ENCODE data around the gene KHDC1. TPM values are rescaled to one million over a fixed set of nuclear protein-coding genes. Genes with fewer than 3 reads are reported as not detected.

KHDC1 gene
- polyA plus RNA-seq, 1 donor (not counting 4 experiments of a cell fraction or from before 2014, with no cell fraction given): 0.55 TPM

GRCh38 chr6:73233048-73233447 lies 29.9 kb downstream of the KHDC1 start:
- no peak for DNase-seq (ENCODE audit: low read depth, low spot score)
- H3K9ac ChIP-seq (ENCODE audit: control insufficient read depth, extremely low read depth, insufficient read depth, low read length): no peak overlapping the region
- H3K4me1 ChIP-seq (ENCODE audit: control insufficient read depth, extremely low read depth, insufficient read depth, low read length): peaks cover 21% of the 10 kb centered on the region
- no peak overlapping the region for H3K4me3 ChIP-seq (ENCODE audit: control insufficient read depth in 2 of 3, extremely low read depth in 1 of 3, insufficient read depth in 2 of 3, low read depth in 1 of 3, low read length in 3 of 3)
- H2AFZ ChIP-seq (ENCODE audit: control insufficient read depth, low read length): no peak overlapping the region
- TF ChIP-seq CTCF (optimal IDR thresholded peaks at IDR 0.05 in 1 of 3, IDR thresholded peaks at IDR 0.05 in 1 of 3, conservative IDR thresholded peaks at IDR 0.05 in 1 of 3; ENCODE audit: extremely low read depth in 1 of 3, insufficient read depth in 2 of 3, low read length in 3 of 3) (no peak), EZH2 (IDR thresholded peaks at IDR 0.05; ENCODE audit: low read length) (no peak)
- no peaks in the 10 kb centered on the region for H3K9me1 ChIP-seq (ENCODE audit: control insufficient read depth, extremely low read depth, insufficient read depth, low read length)
- no peaks in the 10 kb centered on the region for H3K27me3 ChIP-seq (ENCODE audit: control insufficient read depth, extremely low read depth, insufficient read depth, low read length)
- H4K20me1 ChIP-seq (ENCODE audit: control insufficient read depth, extremely low read depth, insufficient read depth, low read length): no peaks in the 10 kb centered on the region
- dilution Hi-C loops (cut with MboI; ENCODE audit: extremely low pct_ligation_motif_present, low sequenced_read_pairs): no loop called here
- H3K27ac ChIP-seq (ENCODE audit: control insufficient read depth, insufficient read depth, low read length): no peak overlapping the region
- H3K36me3 ChIP-seq (ENCODE audit: control insufficient read depth in 2 of 2, extremely low read depth in 1 of 2, insufficient read depth in 2 of 2, low read length in 2 of 2): no peaks in the 10 kb centered on the region
- no peak overlapping the region for H3K4me2 ChIP-seq (ENCODE audit: control insufficient read depth, extremely low read depth, insufficient read depth, low read depth, low read length)
- no peaks in the 10 kb centered on the region for H3K79me2 ChIP-seq (ENCODE audit: control insufficient read depth, insufficient read depth, low read length)
- no peak for FAIRE-seq
- no peaks in the 10 kb centered on the region for H3K9me3 ChIP-seq (ENCODE audit: control insufficient read depth, low read depth, low read length)

- TF ChIP-seq EZH2 (IDR thresholded peaks at IDR 0.05; ENCODE audit: low read length): no peak
- TF ChIP-seq CTCF (optimal IDR thresholded peaks at IDR 0.05 in 1 of 3, IDR thresholded peaks at IDR 0.05 in 1 of 3, conservative IDR thresholded peaks at IDR 0.05 in 1 of 3; ENCODE audit: extremely low read depth in 1 of 3, insufficient read depth in 2 of 3, low read length in 3 of 3): no peak
- H3K9ac ChIP-seq (ENCODE audit: control insufficient read depth, extremely low read depth, insufficient read depth, low read length): no peak overlapping the region
- H4K20me1 ChIP-seq (ENCODE audit: control insufficient read depth, extremely low read depth, insufficient read depth, low read length): no peaks in the 10 kb centered on the region
- H3K4me3 ChIP-seq (ENCODE audit: control insufficient read depth in 2 of 3, extremely low read depth in 1 of 3, insufficient read depth in 2 of 3, low read depth in 1 of 3, low read length in 3 of 3): no peak overlapping the region
- no peaks in the 10 kb centered on the region for H3K36me3 ChIP-seq (ENCODE audit: control insufficient read depth in 2 of 2, extremely low read depth in 1 of 2, insufficient read depth in 2 of 2, low read length in 2 of 2)
- no peaks in the 10 kb centered on the region for H3K27me3 ChIP-seq (ENCODE audit: control insufficient read depth, extremely low read depth, insufficient read depth, low read length)
- H3K79me2 ChIP-seq (ENCODE audit: control insufficient read depth, insufficient read depth, low read length): no peaks in the 10 kb centered on the region
- peaks cover 21% of the 10 kb centered on the region for H3K4me1 ChIP-seq (ENCODE audit: control insufficient read depth, extremely low read depth, insufficient read depth, low read length)
- H2AFZ ChIP-seq (ENCODE audit: control insufficient read depth, low read length): no peak overlapping the region
- dilution Hi-C loops (cut with MboI; ENCODE audit: extremely low pct_ligation_motif_present, low sequenced_read_pairs): no loop called here
- DNase-seq (ENCODE audit: low read depth, low spot score) (no peak), FAIRE-seq (no peak)
- H3K9me1 ChIP-seq (ENCODE audit: control insufficient read depth, extremely low read depth, insufficient read depth, low read length): no peaks in the 10 kb centered on the region
- no peak overlapping the region for H3K4me2 ChIP-seq (ENCODE audit: control insufficient read depth, extremely low read depth, insufficient read depth, low read depth, low read length)
- H3K27ac ChIP-seq (ENCODE audit: control insufficient read depth, insufficient read depth, low read length): no peak overlapping the region
- H3K9me3 ChIP-seq (ENCODE audit: control insufficient read depth, low read depth, low read length): no peaks in the 10 kb centered on the region
These were observed 31.0 kb downstream of the KHDC1 start for GRCh38 chr6:73231986-73232391.

All from keratinocyte (primary cell).